ENCODE data around the gene CARMIL1.
A peak's percentile ranks its signal among the peaks of the same experiment; 100 is the strongest.
"Not testable (repeated sequence)": the region's sequence is repeated elsewhere in the genome, so short reads cannot be mapped to it uniquely, and the experiment has no call there.

The CARMIL1 gene

DNA sequence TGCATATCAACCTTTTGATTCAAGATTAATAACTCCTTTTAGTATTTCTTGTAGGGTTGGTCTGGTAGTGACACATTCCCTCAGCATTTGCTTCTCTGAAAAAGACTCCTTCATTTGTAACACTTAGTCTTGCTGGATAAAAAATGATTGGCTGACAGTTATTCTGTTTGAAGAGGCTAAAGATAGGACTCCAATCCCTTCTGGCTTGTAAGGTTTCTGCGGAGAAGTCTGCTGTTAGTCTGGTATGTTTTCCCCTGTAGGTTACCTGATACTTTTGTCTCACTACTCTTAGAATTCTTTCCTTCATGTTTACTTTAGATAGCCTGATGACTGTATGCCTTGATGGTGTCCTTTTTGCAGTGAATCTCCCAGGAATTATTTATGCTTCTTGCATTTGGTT lies 96.0 kb downstream of the CARMIL1 start:
- DNase-seq = no peak

DNA sequence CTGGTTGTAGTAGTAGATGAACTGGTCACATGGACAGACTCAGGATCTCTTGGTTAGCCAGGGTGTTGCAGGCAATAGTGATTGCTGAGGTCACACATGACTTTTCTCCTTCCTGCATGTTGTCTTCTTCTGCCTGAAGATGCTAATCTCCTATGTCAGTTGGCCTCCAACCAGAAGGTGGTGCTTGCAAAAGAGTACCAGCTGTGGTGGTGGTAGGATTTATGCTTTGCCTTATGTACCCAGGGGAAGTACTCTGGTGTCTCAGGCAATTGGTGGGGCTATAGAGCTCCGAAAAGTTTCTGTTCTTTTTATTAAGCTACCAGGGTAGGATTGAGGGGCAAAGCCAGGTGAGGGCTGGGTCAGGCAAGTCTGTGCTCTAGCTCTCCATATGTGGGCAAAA lies 98.5 kb downstream of the CARMIL1 start:
- no peak for DNase-seq

DNA sequence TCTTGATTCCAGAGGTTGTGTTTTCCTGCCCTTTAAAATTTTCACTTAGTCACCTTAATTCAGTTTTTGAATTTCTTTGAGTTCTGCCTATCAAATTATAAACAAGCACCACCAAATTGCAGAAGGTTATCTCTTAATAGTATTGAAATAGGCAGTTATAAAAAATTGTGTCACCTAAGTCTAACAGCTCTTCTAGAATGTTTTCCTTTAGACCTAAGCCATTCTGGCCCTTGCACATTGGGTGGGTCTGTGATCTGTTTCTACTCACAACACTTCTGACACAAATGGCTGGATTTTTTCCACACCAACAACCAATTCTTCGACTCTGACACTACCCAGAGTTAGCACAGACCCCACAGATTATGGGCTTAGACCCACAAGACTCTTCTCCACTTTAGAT lies 101.9 kb downstream of the CARMIL1 start:
- no peak for DNase-seq

DNA sequence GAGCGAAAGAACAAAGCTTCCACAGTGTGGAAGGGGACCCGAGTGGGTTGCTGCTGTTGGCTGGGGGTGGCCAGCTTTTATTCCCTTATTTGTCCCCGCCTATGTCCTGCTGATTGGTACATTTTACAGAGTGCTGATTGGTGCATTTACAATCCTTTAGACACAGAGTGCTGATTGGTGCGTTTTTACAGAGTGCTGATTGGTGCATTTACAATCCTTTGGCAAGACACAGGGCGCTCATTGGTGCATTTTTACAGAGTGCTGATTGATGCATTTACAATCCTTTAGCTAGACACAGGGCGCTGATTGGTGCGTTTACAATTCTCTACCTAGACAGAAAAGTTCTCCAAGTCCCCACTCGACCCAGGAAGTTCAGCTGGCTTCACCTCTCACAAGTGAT lies 103.3 kb downstream of the CARMIL1 start:
- DNase-seq = not testable (repeated sequence)

DNA sequence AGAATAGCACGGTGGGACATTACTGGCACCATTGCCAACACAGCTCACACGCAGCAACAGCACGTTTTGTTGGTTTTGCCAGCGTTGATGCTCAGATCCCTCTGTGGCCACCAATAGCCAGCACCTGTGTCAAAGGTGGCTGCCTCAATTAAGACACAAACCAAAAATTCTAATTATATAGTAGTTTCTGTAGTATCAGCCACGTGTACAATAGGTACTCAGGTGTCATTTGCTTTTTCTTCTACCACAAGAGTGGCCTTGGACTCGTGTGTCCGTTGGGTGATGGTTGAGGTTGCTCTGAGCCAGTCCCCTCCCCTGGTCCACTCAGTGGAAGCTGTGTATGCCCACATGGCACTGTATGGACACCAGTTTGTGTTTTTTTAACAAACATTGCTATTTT lies 105.1 kb downstream of the CARMIL1 start:
- no peak for DNase-seq

DNA sequence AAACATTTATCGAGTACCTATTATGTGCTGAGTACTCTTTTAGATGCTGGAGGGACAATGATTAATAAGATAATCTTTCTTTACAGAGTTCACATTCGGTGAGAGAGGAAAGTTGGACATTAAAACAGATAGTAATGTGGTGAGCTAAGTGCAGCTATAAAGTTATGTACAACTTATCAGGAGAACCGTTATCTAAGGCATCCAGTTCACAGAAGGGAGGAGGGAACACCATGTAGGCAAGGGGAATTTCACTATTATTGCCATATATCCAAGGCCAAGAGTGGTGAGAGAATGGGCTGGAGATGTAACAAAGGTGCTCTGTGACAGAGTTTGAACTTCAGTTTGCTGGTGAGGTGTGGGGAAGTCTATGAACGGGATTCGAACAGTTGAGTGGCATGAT lies 105.8 kb downstream of the CARMIL1 start:
- DNase-seq = no peak

DNA sequence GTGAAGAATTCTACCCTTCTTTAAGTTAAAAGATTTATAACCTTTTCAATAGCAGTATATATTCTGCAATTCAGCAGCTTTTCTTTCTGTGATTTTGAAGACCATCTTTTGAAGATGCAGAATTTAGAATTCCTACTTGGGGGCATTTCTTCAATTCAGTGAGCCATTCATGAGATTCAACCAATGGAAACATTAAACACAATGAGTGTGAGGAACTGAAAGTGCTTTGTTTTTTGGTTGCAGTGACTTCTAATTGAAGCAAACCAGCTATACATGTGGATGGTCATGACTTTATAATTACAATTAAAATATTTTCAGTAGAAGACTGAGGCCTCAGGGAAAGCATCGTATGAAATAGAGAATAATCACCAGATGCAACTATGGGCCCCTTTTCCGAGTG lies 108.3 kb downstream of the CARMIL1 start:
- no peak for DNase-seq

DNA sequence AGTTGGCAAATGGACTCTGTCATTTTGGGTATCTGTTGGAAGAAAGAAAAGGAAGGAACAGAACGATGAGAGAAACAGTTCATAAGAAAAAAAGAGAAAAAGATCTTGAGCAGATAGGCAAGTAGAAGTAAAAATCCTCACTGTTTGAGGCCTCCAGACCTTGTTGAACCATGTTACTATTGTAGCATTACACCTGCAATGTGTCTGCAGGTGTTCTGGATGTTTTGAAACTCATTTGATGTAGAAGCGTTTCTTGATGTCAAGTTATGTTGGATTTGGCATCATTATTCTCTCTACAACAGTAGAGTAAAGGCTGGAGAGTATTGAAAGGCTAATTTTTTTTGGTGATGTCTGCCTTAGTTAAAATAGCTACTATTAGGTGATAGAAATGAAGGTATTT lies 108.7 kb downstream of the CARMIL1 start:
- no peak for DNase-seq

DNA sequence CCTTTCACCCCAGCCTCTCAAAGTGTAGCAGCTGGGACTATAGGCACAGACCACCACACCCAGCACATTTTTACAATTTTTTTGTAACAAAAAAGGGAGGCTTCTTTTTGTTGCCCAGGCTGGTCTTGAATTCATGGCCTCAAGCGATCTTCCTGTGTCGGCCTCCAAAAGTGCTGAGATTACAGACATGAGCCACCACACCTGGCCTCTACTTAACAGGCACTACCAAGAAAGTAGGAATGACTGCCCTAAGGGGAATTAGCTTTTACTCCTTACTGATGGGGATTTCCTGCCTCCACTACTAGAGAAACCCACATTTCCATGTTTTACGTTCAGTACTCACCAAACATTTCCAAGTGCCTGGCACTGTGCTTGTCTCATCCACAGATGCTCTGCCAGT lies 109.6 kb downstream of the CARMIL1 start:
- no peak for DNase-seq

DNA sequence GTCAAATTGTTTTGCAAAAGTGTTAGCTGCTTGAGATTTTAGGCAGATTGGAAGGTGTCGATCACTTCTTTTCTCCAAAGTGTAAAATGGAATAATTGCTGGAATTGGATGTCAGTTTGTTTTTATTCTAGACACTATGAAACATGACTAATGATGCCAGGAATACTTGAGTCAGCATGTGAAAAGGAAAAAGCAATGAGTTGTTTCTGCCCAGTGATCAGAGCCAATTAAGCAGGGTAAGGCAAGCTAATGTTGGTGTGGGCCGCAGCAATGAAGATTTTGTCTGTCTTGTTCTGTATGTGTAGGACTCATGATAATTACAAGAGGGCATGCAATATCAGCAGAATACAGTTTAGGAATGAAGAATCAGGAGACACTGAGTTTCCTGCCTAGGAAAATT lies 110.3 kb downstream of the CARMIL1 start:
- no peak for DNase-seq

DNA sequence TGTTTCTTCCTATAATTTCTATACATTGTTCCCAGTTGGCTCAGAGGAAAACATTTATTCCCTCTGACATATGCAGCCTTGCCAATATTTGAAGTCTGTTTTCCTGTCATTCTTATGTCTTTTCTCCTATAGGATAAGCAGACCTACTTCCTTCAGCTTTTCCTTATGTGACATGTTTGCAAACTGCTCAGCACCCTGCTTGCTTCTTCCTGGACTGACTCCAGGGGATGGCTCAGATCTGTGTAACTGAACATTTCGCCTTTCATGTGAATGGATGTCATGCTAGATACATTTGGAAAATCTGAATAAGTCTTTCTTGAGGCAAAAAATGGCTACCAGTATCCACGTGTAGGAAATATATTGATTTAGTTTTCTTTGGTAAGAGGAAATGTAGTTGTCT lies 113.2 kb downstream of the CARMIL1 start:
- no peak for DNase-seq

DNA sequence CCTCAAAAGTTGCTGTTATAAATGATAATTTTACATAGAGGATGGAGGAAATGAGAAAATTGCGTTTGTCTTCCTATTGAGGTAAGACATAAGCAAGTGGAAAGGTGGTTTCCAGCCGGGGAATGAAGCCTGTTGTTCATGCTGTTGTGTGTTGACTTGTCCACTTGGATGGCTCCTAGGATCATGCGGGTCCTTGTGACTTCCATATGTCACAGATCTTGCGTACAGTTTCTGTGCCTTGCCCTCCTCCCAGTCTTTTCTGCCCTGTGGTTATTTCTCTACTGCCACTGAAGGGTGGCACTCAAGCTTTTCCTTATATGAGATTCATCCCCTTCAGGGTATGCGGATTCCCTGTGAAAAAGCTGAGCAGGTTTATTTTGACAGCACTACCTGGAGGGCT lies 116.6 kb downstream of the CARMIL1 start:
- no peak for DNase-seq

DNA sequence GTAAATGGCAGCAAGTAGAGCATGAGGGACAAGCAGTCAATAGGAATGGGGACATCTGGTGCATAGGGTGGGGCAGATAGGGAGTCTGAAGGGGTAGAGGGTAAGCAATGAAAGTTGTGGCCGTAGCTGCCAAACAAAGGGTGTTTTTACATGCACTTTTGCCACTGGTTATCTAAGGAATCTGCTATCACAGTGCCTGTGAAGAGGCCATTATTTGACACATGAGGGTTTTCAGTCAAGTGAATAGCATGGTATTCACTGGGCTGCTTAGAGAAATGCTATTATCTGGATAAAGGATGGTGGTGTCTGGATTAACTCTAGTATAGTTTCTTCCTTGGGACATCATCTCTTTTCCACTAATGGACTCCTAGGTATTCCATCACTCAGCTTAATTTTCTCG lies 118.2 kb downstream of the CARMIL1 start:
- no peak for DNase-seq

DNA sequence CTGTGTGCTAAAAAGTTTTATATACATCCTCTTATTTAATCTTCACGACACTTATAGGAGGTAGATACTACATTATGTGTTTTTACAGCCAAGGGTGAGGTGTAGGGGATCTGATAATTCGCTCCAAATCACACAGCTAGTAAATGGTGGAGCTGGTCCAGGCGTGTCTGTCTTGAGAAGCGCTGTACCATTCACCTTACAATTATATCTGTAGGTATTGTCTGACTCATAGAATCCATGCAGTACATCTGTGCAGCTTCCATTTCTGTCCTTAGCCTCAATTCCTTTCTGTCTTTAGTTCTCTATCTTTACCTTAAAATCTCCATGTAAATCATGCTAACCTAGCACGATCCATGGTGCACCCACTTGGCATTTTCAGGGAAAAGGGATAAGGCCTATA lies 120.7 kb downstream of the CARMIL1 start:
- DNase-seq = no peak

DNA sequence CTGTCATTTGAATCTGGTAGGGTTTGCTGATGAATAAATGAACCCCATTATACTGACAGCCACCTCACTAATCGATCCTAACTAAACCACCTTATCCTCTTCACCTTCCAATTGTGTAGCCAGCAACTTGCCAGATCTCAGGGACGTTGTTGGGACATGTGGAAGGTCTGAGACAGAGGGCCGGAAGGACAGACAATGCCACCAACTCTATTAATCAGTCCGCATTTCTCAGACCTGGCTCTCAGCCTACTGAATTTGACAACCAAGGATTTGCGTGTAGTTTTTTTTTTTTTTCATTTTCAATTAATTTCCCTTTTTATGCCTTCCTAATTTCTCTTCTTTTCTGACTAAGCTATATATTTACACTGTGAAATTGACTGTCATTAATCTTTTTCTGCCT lies 122.5 kb downstream of the CARMIL1 start:
- DNase-seq = no peak

DNA sequence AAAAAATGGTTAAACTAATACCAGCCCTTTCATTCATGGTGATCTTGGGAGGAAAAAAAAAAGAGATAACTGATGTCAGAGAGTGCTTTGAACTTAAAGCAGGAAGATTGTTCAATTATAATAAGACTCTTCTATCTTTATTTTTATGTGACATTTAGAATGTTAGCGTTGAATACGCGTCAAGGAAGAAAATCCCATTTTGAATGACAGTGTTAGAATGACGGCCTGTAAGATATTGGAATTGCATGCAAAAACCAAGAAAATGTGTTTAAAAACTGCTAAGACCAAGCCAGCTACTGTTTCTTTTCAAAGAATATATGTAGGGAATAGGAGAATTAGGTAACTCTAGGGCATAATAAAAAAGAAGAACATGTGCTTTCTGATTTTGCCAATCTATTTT lies 123.0 kb downstream of the CARMIL1 start:
- DNase-seq = no peak

DNA sequence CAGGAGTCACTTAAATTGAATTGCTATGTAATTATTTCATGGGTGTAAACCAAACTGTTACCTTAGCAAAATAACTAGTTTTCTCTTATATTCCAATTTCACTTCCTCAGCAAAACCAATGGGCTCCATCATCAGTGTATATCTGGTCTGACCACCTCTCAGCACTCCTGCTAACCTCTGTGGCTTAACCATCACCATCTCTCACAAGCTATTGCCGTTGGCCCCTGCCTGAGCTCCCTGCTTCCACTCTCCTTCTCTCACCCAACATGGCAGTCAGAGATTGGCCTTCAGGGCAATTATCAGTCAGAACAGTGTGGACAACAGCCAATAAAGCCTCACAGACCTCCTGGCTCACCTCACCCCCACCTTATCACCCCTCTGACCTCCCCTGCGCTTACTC lies 124.0 kb downstream of the CARMIL1 start:
- DNase-seq = no peak

DNA sequence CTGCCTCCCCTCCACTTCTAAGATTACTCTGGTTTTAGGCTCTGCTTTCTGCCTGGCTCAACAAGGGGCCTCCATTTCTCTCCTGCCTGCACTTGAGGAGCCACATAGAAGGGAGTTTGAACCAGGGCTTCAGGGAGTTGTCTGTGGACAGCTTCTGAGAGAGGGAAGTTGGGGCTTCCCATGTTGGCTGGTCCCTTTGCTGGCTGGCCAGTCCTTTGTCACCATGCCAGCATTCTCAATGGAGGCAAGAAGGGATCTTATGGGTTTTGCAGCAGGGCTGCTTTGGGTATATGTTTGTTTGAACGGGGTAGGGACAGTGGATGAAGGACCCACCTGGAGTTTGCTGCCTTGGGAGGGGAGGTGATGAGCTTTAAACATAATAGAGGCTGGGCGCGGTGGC lies 124.9 kb downstream of the CARMIL1 start:
- no peak for DNase-seq

DNA sequence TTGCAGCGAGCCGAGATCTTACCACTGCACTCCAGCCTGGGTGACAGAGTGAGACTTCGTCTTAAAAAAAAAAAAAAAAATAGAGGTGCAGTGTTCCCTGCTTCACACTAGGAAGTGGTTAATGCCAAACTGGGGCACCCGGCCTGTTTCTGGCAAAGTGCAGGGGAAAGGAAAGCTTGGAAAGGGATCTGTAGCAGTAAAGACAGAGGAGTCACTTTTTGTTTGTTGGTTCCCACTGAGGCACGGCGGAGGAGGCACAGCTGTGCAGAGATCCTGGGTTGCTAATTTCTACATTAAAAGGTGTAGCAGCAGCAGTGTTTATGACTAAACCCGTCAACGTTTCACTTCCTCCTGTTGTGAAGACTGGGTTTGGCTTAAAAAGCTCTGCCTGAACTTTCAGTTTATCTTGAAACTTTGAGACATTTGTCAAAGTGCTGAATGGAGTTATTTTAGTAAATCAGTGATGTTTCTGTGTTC lies 125.6 kb downstream of the CARMIL1 start:
- DNase-seq = peak; percentile 13

DNA sequence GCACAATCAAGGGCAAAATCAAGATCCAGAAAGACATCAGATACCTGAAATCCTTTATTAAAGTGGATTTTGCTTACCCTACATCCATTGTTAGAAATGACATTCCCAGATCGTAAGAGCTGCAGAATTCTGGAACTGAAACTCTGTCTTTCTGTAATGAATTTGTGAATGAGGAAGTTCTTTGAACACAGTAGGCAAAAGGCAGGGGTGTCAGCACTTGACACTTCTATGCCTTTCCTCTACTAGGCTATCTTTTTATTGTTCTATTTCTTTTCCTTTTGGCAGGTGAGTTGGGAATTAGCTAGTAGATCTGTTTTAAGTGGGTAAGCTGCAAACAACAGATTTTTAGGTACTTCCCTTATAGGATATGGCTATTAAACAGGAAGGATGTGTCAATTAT lies 126.3 kb downstream of the CARMIL1 start:
- no peak for DNase-seq

DNA sequence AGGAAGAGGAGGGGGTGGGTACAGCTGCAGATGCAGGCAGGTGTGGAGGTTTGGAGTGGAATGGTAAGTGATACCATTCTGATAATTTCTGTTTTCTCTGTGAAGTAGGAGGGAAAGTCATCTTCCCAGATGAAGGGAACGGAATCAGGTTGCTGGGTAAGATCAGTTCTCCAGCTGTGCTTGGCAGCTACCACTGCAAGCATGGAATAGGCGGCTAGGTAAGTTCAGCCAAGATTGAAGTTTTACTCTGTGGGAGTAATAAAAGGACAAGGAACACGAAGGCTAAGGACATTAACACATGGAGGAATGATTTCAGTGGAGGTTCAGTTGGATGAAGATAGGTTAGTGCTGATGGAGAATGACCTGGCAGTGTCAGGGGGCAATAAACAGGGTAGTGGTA lies 128.3 kb downstream of the CARMIL1 start:
- DNase-seq = no peak

DNA sequence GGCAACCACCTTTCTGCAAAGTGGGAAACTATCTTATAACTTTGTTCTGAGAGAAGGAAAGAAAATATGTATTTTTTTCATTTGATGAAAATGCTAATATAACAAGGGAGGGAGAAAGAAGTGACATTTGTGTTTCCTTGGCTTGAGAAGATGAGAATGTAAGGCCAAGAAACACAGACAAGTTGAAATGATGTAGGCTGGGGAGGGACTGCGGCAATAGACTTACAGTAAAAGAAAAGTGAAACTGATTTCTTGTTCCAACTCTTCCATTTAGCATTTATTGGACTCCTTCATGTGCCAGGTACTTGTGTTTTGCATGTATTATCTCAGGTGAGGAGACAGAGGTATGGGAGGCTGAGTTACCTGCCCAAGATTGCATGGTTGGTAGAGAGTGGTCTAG lies 130.9 kb downstream of the CARMIL1 start:
- no peak for DNase-seq

DNA sequence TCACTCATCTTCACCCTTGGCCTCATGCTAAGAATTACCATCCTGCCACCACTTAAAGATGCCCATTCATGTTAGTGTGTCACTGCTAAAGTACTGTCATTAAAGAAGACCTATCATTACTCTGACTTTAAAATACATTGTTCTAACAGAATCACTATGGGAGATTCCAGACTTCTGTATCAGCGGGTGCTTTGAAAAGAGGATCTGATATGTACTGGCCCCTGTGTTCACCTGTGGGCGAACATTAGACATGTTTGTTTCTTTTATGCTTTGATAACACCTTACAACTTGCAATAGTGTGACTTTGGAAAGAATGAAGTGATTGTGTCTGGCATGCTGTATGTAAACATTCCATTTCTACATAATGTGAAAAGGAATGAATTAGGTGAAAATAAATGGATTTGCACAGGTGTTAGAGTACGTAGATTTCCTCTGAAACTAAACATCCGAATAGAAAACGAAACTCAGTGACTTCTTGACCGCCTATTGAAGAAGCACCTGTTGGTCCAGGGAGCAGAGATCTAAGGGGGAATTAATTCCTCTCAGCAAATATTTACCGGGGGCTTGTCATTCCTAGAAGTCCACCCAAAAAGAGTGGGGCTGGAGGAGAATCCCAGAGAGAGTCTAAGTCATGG lies 132.3 kb downstream of the CARMIL1 start:
- DNase-seq = no peak

DNA sequence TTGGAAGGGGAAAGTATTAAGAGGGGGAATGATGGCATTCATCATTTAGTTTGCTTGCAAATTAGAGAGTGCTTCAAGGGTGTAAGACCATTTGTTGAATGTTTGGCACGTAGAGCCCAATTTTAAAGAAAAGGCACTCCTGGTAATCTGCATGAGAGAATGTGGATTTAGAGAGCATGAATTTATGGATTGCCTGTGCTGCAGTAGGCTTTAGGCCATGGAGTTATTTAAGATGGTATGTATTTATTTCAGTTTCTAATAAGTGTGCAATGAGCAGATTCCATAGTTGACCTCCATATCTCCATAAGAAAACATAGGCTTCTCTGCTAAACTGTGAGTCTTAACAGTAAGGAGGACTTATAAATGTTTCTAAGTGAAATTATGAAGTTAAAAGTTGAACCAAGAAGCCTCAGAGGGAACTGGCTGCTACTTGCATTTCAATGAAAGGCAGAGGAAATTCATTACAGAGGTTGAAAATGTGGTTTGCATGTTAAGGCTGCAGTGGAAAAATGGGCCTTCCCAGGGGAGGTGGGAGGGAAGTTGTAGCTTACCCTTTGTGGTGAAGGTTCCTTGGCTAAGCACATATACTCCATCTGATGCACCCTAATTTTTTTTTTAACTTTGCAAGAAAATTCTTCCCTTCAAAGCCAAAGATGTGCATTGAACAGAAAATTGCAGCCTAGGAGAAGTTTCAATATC lies 134.2 kb downstream of the CARMIL1 start:
- DNase-seq = no peak

DNA sequence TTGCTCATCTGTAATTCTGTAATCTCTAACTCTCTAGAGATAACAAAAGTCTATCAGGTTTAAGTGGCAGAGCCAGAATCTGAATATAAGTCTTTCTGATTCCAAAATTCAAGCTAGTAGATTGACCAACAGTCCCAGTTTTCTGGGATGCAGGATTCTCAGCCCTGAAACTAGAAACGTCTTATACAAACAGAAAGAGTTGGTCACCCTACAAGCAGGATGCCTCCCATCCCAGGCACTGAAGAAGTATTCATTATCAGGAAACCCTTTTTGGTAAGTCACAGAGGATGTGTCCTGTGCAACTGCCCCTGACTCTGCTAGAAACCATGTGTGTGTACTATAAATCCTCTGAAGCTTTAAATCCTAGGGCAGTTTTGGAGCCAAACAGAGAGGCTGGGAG lies 135.0 kb downstream of the CARMIL1 start:
- no peak for DNase-seq
